Caki2 (cell line): ENCODE data around the gene ATXN7. TPM values are rescaled to one million over a fixed set of nuclear protein-coding genes. Genes with fewer than 3 reads are reported as not detected.

Experiments
- DNase-seq: peaks from one replicate; pipeline ENCODE4 v3.0.0-alpha.2; 2015; ENCODE audit warnings: low read depth
- in situ Hi-C: cut with HindIII; loops from 2 replicates; pipeline ENCODE4 v1.10.0; 2016; ENCODE audit warnings: low sequenced_read_pairs, low pct_unique_long_range_greater_than_20kb, mixed read lengths
- total RNA-seq: library from RNA; depleted of rRNA; stranded (reverse); fragments of >200 nt; shearing (Covaris generic); gene quantifications from 2 replicates; pipeline ENCODE4 v1.2.3, GENCODE V29; 2014; ENCODE audit warnings: low replicate concordance

ATXN7 gene
- total RNA-seq, 1 experiment from 2014 or later, result 2.3 TPM

DNA sequence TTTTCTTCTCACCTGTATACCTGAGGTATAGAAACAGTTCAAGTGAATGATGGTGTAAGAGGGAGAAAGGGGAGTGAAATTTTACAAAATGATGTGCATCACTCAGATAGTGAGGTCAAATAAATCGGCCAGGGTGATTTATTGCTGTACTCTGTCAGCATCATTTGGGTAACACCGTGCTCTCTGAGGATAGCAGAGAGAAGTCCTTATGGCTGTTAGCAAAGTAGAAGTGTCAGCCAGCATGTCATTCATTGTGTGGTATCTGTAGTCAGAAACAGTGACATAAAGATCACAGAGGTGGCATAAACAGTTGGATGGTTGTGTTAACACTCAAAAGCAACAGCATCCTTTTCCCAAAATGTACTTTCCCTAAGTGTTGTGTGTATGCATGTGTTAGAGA is 106.2 kb downstream of the ATXN7 start:
- DNase-seq, result no peak
- in situ Hi-C loops, result no loop called here

DNA sequence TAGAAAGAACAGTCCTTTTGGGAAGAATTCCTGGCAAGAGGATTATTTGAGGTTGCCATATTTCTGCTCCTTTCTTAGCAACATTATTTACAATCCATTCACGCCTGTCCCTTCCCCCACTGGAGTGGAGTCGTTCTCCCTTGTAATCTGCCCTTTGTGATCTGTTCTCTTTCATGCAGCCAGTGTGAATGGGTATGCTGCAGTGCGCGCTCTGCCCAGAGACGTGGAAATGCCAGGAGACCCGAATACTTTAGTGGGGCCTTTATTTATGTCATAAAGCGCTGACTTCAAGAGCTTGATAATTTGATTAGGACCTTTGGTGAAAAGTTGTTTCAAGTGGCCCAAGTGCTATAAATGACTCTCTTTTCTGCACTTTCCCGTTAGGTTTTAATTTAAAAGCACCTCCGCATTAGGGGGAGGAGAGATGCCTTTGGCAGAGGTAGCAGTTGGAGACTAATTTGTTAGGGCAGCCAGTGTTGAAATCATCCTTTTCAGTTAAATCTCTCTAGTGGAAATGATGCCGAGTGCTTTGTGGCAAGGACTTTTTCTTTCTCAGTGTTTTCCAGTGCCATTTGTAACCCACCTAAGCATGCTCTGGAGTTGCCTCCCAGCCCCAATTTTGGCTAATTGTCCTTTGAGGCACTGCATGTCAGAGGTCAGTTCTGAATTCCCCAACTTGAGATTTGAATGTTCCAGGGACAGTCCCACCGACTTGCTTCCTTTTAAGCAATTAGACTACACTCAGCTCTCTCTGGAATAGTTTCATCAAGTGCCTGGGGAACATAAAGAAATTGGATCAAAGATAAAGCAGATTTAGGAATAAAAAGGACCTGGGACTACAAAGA is 107.2 kb downstream of the ATXN7 start:
- no peak for DNase-seq
- in situ Hi-C loops, result no loop called here

- no peak for DNase-seq
- in situ Hi-C loops, result no loop called here
Observed at GRCh38 chr3:63972196-63972595, 108.5 kb downstream of the ATXN7 start.

DNA sequence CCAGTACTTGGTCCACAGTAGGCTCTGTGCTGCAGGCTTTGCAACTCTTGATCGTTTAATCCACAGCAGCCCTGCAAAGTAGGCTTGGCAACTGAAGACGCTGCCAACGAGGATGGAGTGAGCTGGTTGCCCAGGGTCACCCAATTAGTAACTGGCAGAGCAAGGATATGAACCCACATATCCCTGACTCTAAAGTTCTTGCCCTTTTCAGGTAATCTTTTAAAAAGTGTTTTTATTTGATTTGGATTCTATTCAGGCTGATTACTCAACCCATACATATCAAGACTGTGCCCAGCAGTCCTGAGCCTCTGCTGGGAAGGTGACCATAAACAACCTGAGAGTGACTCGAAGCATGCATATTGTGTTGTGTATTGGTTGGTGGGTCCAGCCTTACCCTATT is 109.3 kb downstream of the ATXN7 start:
- in situ Hi-C loops, result no loop called here
- DNase-seq, result no peak

DNA sequence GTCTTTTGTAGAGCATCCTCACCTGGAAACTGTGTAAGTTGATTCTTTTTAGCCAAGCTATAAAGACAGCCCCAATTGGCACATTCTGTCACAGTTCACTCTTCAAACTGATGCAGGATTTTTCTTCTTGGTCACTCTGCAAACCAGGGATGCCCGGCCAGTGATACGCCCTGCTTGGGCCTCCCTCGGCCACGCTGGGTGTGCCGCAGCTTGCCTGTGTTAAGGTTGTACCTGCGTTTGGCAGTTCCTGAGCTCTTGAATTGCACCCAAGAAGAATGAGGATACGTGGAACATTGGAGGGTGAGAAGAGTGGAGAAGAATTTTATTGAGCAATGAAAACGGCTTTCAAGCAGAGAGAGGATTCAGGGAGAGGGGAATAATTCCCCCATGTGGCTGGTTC is 109.7 kb downstream of the ATXN7 start:
- no peak for DNase-seq
- in situ Hi-C loops, result no loop called here

GRCh38 chr3:63974451-63974850 is 110.8 kb downstream of the ATXN7 start:
- in situ Hi-C loops, result no loop called here
- no peak for DNase-seq

DNA sequence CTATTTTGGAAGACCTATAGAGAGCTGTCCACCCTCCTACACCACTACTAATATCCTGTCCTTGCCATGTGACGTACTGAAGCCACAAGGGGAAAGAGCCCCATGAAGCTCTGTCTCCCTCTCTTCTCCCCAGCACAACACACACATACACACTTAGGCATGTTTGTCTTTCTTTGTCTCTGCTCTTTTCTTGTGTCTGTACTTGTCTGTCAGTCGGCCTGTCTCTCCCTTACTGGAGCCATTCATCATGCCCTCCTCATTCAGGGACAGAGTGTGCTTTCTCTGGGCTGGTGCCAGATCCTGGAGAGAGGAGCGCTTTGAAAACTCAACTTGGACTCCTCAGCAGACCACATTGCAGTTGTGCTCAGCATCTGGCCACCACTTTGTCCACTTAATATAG is 112.1 kb downstream of the ATXN7 start:
- in situ Hi-C loops, result no loop called here
- no peak for DNase-seq

GRCh38 chr3:63976161-63976871 is 112.6 kb downstream of the ATXN7 start:
- in situ Hi-C loops, result no loop called here
- DNase-seq, result no peak

GRCh38 chr3:63976872-63977200 is 113.2 kb downstream of the ATXN7 start:
- no peak for DNase-seq
- in situ Hi-C loops, result no loop called here

DNA sequence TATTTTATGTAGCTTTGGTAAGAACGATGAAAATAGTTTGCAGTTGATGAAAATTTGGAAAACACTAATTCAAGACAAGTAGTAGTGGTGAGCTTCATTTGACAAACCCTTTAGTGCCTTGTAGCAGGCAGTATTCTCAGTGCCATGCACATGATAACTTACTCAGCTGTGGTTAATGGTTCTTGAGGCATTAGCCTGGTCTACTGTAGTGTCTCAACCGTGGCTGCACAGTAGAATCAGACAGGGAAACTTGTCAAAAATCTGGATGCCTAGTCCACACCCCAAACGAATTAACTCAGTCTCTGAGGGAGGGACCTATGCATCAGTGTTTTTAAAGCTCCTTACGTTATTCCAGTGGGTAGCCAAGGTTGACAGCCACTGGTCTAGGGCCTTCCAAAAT is 114.2 kb downstream of the ATXN7 start:
- no peak for DNase-seq
- in situ Hi-C loops, result no loop called here

DNA sequence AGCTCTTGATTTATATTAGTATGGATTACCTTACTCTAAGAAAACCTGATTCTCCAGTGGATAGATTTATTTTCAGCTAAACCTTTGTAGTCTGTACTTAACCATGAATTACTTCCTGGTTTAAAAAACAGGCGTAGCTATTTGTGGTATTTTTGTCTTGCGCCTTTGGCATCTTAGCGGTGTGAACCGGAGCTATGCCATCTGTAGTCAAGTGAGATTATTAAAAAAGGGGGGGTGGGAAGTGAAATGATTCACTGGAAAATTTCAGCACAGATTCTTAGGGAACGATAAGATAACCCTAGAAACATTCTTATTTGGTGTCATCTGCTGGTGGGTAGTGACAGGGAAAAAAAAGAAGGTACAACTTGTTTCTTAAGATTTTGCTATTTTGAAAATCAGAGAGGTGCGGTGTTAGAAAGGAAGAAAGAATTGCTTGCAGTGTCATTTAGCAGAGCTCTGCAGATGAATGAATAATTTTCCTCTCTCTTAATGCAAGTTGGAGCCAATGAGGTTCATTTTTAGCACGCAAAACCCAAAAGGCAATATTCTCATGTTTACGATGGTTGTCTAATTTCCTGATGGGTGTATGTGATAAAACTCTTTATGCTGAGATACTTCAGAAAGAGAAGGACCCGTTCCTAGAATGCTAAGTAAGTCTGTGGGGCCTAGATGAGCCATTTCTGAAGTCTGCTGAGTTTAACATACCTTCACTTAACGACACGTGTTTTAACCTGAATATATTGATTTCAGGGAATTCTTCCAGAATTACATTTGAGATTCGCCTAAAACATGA is 115.6 kb downstream of the ATXN7 start:
- in situ Hi-C loops, result no loop called here

GRCh38 chr3:63980019-63980418 is 116.4 kb downstream of the ATXN7 start:
- no peak for DNase-seq
- in situ Hi-C loops, result no loop called here

More for the DNA sequence above, 115.6 kb downstream of the ATXN7 start:
- DNase-seq, result no peak

DNA sequence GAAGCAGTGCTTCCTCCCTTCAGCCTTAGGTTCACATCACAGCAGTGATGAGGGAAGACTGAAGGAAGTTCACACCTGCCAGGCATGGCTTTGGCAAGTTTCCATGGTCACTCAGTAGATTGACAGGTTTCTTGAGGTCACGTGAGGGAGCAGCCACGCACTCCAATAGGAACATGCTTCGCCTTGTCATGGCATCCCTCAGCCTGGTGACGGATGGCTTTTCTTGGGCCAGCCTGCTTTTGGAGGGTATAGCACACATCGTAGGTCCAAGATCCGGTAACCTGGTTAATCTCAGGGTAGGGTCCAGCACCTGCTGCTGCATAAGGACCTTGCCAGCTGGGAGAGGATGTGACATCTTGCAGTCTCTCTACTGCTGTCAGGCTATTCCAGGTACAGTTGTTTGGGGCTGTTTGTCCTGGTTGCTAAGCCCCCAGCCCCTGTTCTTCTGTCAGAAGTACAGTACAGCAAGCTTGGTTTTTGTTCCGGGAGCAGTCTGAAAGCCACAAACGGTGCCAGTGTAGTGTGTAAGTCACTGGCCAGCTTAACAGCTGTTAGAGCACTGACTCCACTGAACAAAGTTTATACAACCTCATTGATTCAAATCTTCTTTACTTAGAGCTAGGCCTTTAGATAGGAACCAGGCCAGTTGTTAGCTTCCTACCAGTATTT is 117.3 kb downstream of the ATXN7 start:
- in situ Hi-C loops, result no loop called here
- DNase-seq, result no peak

- in situ Hi-C loops, result no loop called here
- DNase-seq, result no peak
Observed at GRCh38 chr3:63981980-63982379, 118.3 kb downstream of the ATXN7 start.

DNA sequence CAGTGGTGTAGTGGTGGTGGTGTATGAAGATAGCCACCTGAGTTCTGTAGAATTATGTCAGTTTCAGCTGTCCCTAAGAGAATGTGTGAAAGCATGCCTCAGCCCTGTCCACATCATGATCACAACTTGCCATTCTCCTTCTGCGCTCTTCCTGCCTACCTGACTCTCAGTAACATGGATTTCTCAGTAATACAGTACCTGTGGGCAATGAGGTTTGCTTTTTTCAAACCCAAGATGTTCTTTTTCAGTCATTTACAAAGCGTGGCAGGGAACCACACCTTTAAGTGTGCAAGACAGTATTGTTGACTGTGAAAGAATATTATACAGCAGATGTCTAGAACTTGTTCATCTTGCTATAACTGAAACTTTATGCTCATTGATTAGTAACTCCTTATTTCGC is 120.7 kb downstream of the ATXN7 start:
- in situ Hi-C loops, result no loop called here
- DNase-seq, result no peak

DNA sequence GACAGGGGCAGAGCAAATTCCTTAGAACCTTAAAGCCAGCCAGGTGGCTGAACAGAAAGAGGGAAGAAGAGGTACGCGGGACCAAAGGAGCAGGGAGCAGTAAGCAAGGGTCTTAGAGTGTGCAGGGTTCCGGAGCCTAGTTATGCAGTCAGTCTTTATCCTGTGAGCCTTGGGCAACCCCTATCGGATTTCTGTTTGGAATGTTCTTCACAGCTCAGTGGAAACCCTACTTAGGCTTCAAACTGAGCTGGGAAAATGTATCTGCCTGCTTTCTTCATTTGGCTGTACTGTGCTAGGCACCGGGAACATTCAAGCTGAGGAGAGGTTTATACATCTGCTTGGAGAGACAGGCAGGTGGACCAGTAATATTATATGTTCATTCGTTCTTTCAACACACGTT is 122.5 kb downstream of the ATXN7 start:
- no peak for DNase-seq
- in situ Hi-C loops, result no loop called here

GRCh38 chr3:63986831-63987230 is 123.2 kb downstream of the ATXN7 start:
- DNase-seq, result no peak
- in situ Hi-C loops, result no loop called here

DNA sequence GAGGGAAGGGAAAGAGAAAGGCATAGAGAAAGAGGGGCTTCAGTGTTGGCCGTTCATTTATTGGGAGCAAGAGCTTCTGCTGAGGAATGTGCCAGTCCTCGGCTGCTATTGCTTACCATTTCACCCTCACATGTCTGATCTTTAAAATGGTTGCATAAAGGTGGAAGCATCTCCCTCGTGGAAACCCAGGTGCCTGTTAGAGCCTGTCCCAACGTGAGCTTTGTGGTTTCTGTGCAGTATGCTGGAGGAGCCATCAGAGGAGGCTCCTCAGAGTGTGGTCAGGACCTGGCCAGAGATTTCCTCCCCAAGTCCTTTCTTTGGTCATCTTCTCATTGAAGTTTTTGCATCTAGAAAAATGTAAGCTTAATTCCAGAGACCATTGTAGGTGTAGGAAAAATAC is 125.3 kb downstream of the ATXN7 start:
- in situ Hi-C loops, result no loop called here
- no peak for DNase-seq

DNA sequence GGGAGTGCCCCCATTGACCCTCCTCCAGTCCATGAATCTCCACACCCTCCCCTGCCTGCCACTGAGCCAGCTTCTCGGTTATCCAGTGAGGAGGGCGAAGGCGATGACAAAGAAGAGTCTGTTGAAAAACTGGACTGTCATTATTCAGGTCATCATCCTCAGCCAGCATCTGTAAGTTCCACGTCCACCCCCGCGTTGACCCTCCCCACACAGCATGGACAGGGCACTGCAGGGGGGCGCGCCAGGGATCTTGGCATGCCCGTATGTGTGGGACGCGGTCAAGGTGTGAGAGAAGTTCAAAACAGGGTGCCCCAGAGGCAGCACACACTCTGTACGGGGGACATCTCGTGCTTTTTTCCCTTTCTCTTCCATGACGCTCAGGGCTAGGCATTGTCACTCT is 126.5 kb downstream of the ATXN7 start:
- in situ Hi-C loops, result no loop called here
- no peak for DNase-seq
